Endothelial cell of umbilical vein (primary cell): ENCODE data around the gene GADD45A. TPM values are rescaled to one million over a fixed set of nuclear protein-coding genes. Genes with fewer than 3 reads are reported as not detected.
A peak's percentile ranks its signal among the peaks of the same experiment; 100 is the strongest.

Source experiments
- BruUV-seq: library from RNA; stranded (reverse); fragments of 400-500 nt; replicated peaks from 2 replicates; lab custom pipeline; 2021; lab: Mats Ljungman, UMichigan
- CTCF ChIA-PET: fragments of 300-600, 350-600 bp; sonication (Branson Sonifier 250); formaldehyde crosslinking; loops from one replicate; lab custom pipeline; 2021; ENCODE audit warnings: antibody characterized with exemption, inconsistent platforms; lab: Charles Lee
- POLR2A ChIA-PET: fragments of 300-600, 350-600 bp; sonication (Branson Sonifier 250); formaldehyde crosslinking; loops from one replicate; lab custom pipeline; 2021; ENCODE audit warnings: antibody characterized with exemption, inconsistent platforms; lab: Charles Lee
- DNase-seq: peaks from one replicate; pipeline ENCODE4 v3.0.0-alpha.2; 2011; ENCODE audit warnings: low read depth, low spot score
- FAIRE-seq: peaks from 2 replicates; lab custom pipeline; 2011; peaks lifted over from hg19 to GRCh38; lab: Jason Lieb, UNC
- H2AFZ ChIP-seq: 2 replicates; pipeline ENCODE4 v1.6.0; 2012; ENCODE audit warnings: low read depth, low read length, control low read depth, inconsistent platforms
- H3K27ac ChIP-seq: 2 replicates; pipeline ENCODE4 v1.5.1; 2011; ENCODE audit warnings: low read depth, mild to moderate bottlenecking, control low read depth, low read length, moderate library complexity; ENCODE audit not compliant: insufficient read depth
- H3K27me3 ChIP-seq, 2 experiments: 2 replicates each; pipeline versions ENCODE4 v1.6.0 to v1.6.1; 2011; ENCODE audit warnings: low read length in 2 of 2, mixed read lengths in 1 of 2; ENCODE audit not compliant: control insufficient read depth in 2 of 2, insufficient read depth in 2 of 2
- H3K36me3 ChIP-seq, 2 experiments: 2 replicates in 1 of 2; 3 replicates in 1 of 2; pipeline ENCODE4 v1.5.1; 2011; ENCODE audit warnings: low read length in 2 of 2, mild to moderate bottlenecking in 1 of 2, moderate library complexity in 1 of 2; ENCODE audit not compliant: control insufficient read depth in 2 of 2, insufficient read depth in 2 of 2; ENCODE audit errors: extremely low read depth in 1 of 2
- H3K4me1 ChIP-seq: 3 replicates; pipeline ENCODE4 v1.5.1; 2011; ENCODE audit warnings: mild to moderate bottlenecking, low read length; ENCODE audit not compliant: control insufficient read depth, insufficient read depth; ENCODE audit errors: extremely low read depth
- H3K4me2 ChIP-seq: 2 replicates; pipeline ENCODE4 v1.6.1; 2011; ENCODE audit warnings: low read length, control low read depth, mixed read lengths; ENCODE audit not compliant: insufficient read depth
- H3K4me3 ChIP-seq, 3 experiments: fragments of 200-600 bp in 1 of 3; sonication (generic), shearing (Covaris generic) in 1 of 3; replicated peaks in 1 of 3; 2 replicates each; pipeline ENCODE4 v1.5.1; 2011 to 2016; ENCODE audit warnings: control low read depth in 3 of 3, low read length in 3 of 3, mild to moderate bottlenecking in 2 of 3, inconsistent platforms in 1 of 3, low read depth in 1 of 3, moderate library complexity in 1 of 3; ENCODE audit not compliant: insufficient read depth in 1 of 3
- H3K79me2 ChIP-seq: 2 replicates; pipeline ENCODE4 v1.6.0; 2012; ENCODE audit warnings: low read length, inconsistent platforms; ENCODE audit not compliant: control insufficient read depth, insufficient read depth
- H3K9ac ChIP-seq: replicated peaks from 2 replicates; pipeline ENCODE3; 2011; ENCODE audit warnings: low read length, control low read depth; ENCODE audit not compliant: insufficient read depth; ENCODE audit errors: extremely low read depth
- H3K9me1 ChIP-seq: replicated peaks from 3 replicates; pipeline ENCODE4 v1.6.0; 2011; ENCODE audit warnings: mild to moderate bottlenecking, low read length; ENCODE audit not compliant: control insufficient read depth, insufficient read depth; ENCODE audit errors: extremely low read depth
- H3K9me3 ChIP-seq: replicated peaks from 2 replicates; pipeline ENCODE4 v1.5.1; 2012; ENCODE audit warnings: low read length, inconsistent platforms; ENCODE audit not compliant: control insufficient read depth, insufficient read depth
- H4K20me1 ChIP-seq: replicated peaks from 2 replicates; pipeline ENCODE3; 2011; ENCODE audit warnings: mild to moderate bottlenecking, low read length; ENCODE audit not compliant: control insufficient read depth, insufficient read depth; ENCODE audit errors: extremely low read depth
- EZH2 ChIP-seq: IDR thresholded peaks from 2 replicates; pipeline ENCODE4 v1.6.1; 2012; ENCODE audit warnings: borderline replicate concordance, low read depth, mild to moderate bottlenecking, moderate library complexity, low read length, inconsistent platforms; ENCODE audit not compliant: severe bottlenecking
- FOS ChIP-seq: IDR thresholded peaks from 2 replicates; pipeline ENCODE4 v1.6.1; 2011; ENCODE audit warnings: mild to moderate bottlenecking, low read length, moderate library complexity, borderline replicate concordance; ENCODE audit not compliant: insufficient read depth
- GATA2 ChIP-seq: IDR thresholded peaks from 2 replicates; pipeline ENCODE4 v1.7.0; 2011; ENCODE audit warnings: low read depth, mild to moderate bottlenecking, moderate library complexity, mixed read lengths, low read length; ENCODE audit not compliant: insufficient read length, insufficient read depth
- JUN ChIP-seq: IDR thresholded peaks from 2 replicates; pipeline ENCODE4 v1.6.1; 2011; ENCODE audit warnings: borderline replicate concordance, low read depth; ENCODE audit not compliant: insufficient read length, insufficient read depth
- MYC ChIP-seq: IDR thresholded peaks from one replicate; pipeline ENCODE4 v1.6.1; 2011; ENCODE audit warnings: mild to moderate bottlenecking, low read depth, low read length
- POLR2A ChIP-seq: IDR thresholded peaks from 2 replicates; pipeline ENCODE4 v1.6.1; 2012; ENCODE audit warnings: low read depth, mild to moderate bottlenecking, control low read depth, low read length
- POLR2AphosphoS5 ChIP-seq: IDR thresholded peaks from 2 replicates; pipeline ENCODE4 v1.6.1; 2012; ENCODE audit warnings: low read depth, mild to moderate bottlenecking, control low read depth, low read length, moderate library complexity; ENCODE audit not compliant: insufficient read depth
- dilution Hi-C: fragments of 300-500 bp; cut with MboI; formaldehyde crosslinking; loops from one replicate; pipeline ENCODE4 v1.15.0; 2019; ENCODE audit warnings: low sequenced_read_pairs; ENCODE audit not compliant: extremely low pct_ligation_motif_present
- intact Hi-C: fragments of 100-400 bp; cut with micrococcal nuclease; formaldehyde crosslinking; loops from one replicate; pipeline ENCODE4 v1.10.0; 2022
- polyA plus RNA-seq, 4 experiments: library from polyadenylated mRNA; depleted of rRNA in 3 of 4; stranded (reverse) in 3 of 4; unstranded in 1 of 4; fragments of >200 nt; gene quantifications; 2 replicates each; pipeline versions ENCODE4 v1.2.1 to v1.2.3, GENCODE V29; 2011 to 2012; ENCODE audit warnings: missing spikeins in 1 of 4
- total RNA-seq: library from RNA; stranded (reverse); gene quantifications from 2 replicates; pipeline ENCODE4 v1.2.3, GENCODE V29; 2021
- TF ChIP-seq, protein P1 (sequence below), 2 donors: IDR thresholded peaks; 1 replicate in 1 of 2; 2 replicates in 1 of 2; pipeline ENCODE4 v1.5.1; 2011; ENCODE audit warnings: low read length in 2 of 2, mild to moderate bottlenecking in 2 of 2, moderate library complexity in 2 of 2, control low read depth in 1 of 2, inconsistent platforms in 1 of 2, low read depth in 1 of 2; ENCODE audit not compliant: insufficient read depth in 1 of 2; ENCODE audit errors: extremely low read depth in 1 of 2
- TF ChIP-seq, protein P2 (sequence below): IDR thresholded peaks from 2 replicates; pipeline ENCODE4 v1.6.1; 2011; ENCODE audit not compliant: insufficient read depth, insufficient read length

The GADD45A gene
- total and polyA plus RNA-seq, 2 donors (not counting 3 experiments of a cell fraction or from before 2014, with no cell fraction given) = 77.4 to 87.6 TPM

GRCh38 chr1:67733681-67734322 is 48.8 kb downstream of the GADD45A start:
- H3K9ac ChIP-seq = no peak overlapping the region
- TF ChIP-seq POLR2AphosphoS5 (no peak), EZH2 (no peak), MYC (no peak), JUN (no peak), GATA2 (no peak), POLR2A (no peak), FOS (no peak)
- TF ChIP-seq, protein P1, sequence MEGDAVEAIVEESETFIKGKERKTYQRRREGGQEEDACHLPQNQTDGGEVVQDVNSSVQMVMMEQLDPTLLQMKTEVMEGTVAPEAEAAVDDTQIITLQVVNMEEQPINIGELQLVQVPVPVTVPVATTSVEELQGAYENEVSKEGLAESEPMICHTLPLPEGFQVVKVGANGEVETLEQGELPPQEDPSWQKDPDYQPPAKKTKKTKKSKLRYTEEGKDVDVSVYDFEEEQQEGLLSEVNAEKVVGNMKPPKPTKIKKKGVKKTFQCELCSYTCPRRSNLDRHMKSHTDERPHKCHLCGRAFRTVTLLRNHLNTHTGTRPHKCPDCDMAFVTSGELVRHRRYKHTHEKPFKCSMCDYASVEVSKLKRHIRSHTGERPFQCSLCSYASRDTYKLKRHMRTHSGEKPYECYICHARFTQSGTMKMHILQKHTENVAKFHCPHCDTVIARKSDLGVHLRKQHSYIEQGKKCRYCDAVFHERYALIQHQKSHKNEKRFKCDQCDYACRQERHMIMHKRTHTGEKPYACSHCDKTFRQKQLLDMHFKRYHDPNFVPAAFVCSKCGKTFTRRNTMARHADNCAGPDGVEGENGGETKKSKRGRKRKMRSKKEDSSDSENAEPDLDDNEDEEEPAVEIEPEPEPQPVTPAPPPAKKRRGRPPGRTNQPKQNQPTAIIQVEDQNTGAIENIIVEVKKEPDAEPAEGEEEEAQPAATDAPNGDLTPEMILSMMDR (IDR thresholded peaks at IDR 0.05; ENCODE audit: extremely low read depth in 1 of 2, insufficient read depth in 1 of 2, low read depth in 1 of 2, low read length in 2 of 2) = no peak
- TF ChIP-seq, protein P2, sequence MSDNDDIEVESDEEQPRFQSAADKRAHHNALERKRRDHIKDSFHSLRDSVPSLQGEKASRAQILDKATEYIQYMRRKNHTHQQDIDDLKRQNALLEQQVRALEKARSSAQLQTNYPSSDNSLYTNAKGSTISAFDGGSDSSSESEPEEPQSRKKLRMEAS = no peak
- H3K4me3 ChIP-seq = no peak overlapping the region
- H3K79me2 ChIP-seq = peaks cover 13% of the 10 kb centered on the region
- DNase-seq (peak; percentile 52), FAIRE-seq (no peak)
- no peak overlapping the region for H3K27ac ChIP-seq
- peaks cover 38% of the 10 kb centered on the region for H3K4me1 ChIP-seq
- intact Hi-C loops = no loop called here
- no peaks in the 10 kb centered on the region for H3K9me3 ChIP-seq
- H3K36me3 ChIP-seq = peaks cover 0 to 2% of the 10 kb centered on the region in 2 experiments
- dilution Hi-C loops = no loop called here
- H2AFZ ChIP-seq = no peak overlapping the region
- CTCF ChIA-PET = interaction anchor here (3.2 kb wide), 1 partner anchor 26 kb away, joined by 15 read pairs; no protein-coding TSS in a partner anchor
- H3K4me2 ChIP-seq = no peak overlapping the region
- H4K20me1 ChIP-seq = no peaks in the 10 kb centered on the region
- no TSS peak for BruUV-seq
- H3K27me3 ChIP-seq = no peaks in the 10 kb centered on the region
- no peaks in the 10 kb centered on the region for H3K9me1 ChIP-seq
- POLR2A ChIA-PET = no interaction called here
